Measurements from ENCODE around the gene ERC2. TPM values are rescaled to one million over a fixed set of nuclear protein-coding genes. Genes with fewer than 3 reads are reported as not detected.
"Not testable (repeated sequence)": the region's sequence is repeated elsewhere in the genome, so short reads cannot be mapped to it uniquely, and the experiment has no call there.

The ERC2 gene
- total and polyA plus RNA-seq, 8 donors: 1.2 to 4.8 (median 2.3) TPM

GRCh38 chr3:55854494-55854893, 613.8 kb downstream of the ERC2 start:
- no peak overlapping the region for H3K27ac ChIP-seq
- intact Hi-C loops (cut with DNase I): no loop called here
- ATAC-seq (no peak), FAIRE-seq (no peak), DNase-seq (no peak)
- H3K4me3 ChIP-seq: no peak overlapping the region
- H3K4me1 ChIP-seq: no peaks in the 10 kb centered on the region
- no peaks in the 10 kb centered on the region for H3K36me3 ChIP-seq
- H3K9me3 ChIP-seq: no peaks in the 10 kb centered on the region
- TF ChIP-seq CTCF (IDR thresholded peaks at IDR 0.05): no peak
- no peaks in the 10 kb centered on the region for H3K27me3 ChIP-seq
- 69 to 81% methylated on average over 5 of the region's 5 CpGs for WGBS, 2 donors

GRCh38 chr3:55852326-55852725, 615.9 kb downstream of the ERC2 start:
- 92% methylated on average over 2 of the region's 2 CpGs for WGBS, 2 donors
- ATAC-seq: no peak

GRCh38 chr3:55842204-55842603, 626.1 kb downstream of the ERC2 start:
- H3K9me3 ChIP-seq: no peaks in the 10 kb centered on the region
- no peak for ATAC-seq
- DNase-seq: no peak
- H3K4me3 ChIP-seq: no peak overlapping the region
- H3K36me3 ChIP-seq: no peaks in the 10 kb centered on the region
- intact Hi-C loops (cut with DNase I): no loop called here
- no peaks in the 10 kb centered on the region for H3K27me3 ChIP-seq
- no peak overlapping the region for H3K27ac ChIP-seq
- TF ChIP-seq CTCF (IDR thresholded peaks at IDR 0.05): no peak
- WGBS, 2 donors: 68 to 80% methylated on average over 3 of the region's 3 CpGs
- H3K4me1 ChIP-seq: no peaks in the 10 kb centered on the region
- FAIRE-seq: no peak

More at GRCh38 chr3:55852326-55852725, 615.9 kb downstream of the ERC2 start:
- no peaks in the 10 kb centered on the region for H3K4me1 ChIP-seq
- H3K36me3 ChIP-seq: no peaks in the 10 kb centered on the region
- DNase-seq (no peak), FAIRE-seq (no peak)
- H3K4me3 ChIP-seq: no peak overlapping the region
- H3K27ac ChIP-seq: no peak overlapping the region
- no peaks in the 10 kb centered on the region for H3K27me3 ChIP-seq
- intact Hi-C loops (cut with DNase I): no loop called here
- TF ChIP-seq CTCF (IDR thresholded peaks at IDR 0.05): no peak
- H3K9me3 ChIP-seq: no peaks in the 10 kb centered on the region

- 61 to 71% methylated on average over 13 of the region's 13 CpGs for WGBS, 2 donors
- FAIRE-seq: not testable (repeated sequence)
Measured at GRCh38 chr3:55831876-55832275, 636.4 kb downstream of the ERC2 start.

GRCh38 chr3:55828712-55829111, 639.6 kb downstream of the ERC2 start:
- Histone ChIP-seq H3K4me1 (no peaks in the 10 kb centered on the region), H3K4me3 (no peak overlapping the region), H3K36me3 (no peaks in the 10 kb centered on the region), H3K27me3 (no peaks in the 10 kb centered on the region), H3K27ac (no peak overlapping the region), H3K9me3 (no peaks in the 10 kb centered on the region)
- 78 to 84% methylated on average over 2 of the region's 2 CpGs for whole genome bisulfite sequencing, 2 donors
- no peak for TF ChIP-seq CTCF (IDR thresholded peaks at IDR 0.05)
- no peak for ATAC-seq
- FAIRE-seq: no peak
- intact Hi-C loops (cut with DNase I): no loop called here
- DNase-seq: no peak

More at GRCh38 chr3:55831876-55832275, 636.4 kb downstream of the ERC2 start:
- H3K4me1 ChIP-seq; ATAC-seq; H3K9me3 ChIP-seq; H3K27me3 ChIP-seq; H3K4me3 ChIP-seq; intact Hi-C loops (cut with DNase I); H3K27ac ChIP-seq; H3K36me3 ChIP-seq; DNase-seq: not testable (repeated sequence)
